ENCODE data around the gene CMKLR1.

- no peak for TF ChIP-seq CTCF (IDR thresholded peaks at IDR 0.05; ENCODE audit: extremely low read depth in 1 of 2, insufficient read depth in 1 of 2, low read depth in 1 of 2, low read length in 2 of 2)
- TF ChIP-seq JUN (IDR thresholded peaks at IDR 0.05; ENCODE audit: borderline replicate concordance, insufficient read depth, insufficient read length, low read depth) = no peak
- no peak for TF ChIP-seq POLR2A (IDR thresholded peaks at IDR 0.05; ENCODE audit: low read depth, low read length)
Measured at GRCh38 chr12:108252523-108252922, 86.6 kb downstream of the CMKLR1 start.
